Right atrium auricular region (tissue), 2 donors: ENCODE data around the gene KIAA2012. TPM values are rescaled to one million over a fixed set of nuclear protein-coding genes. Genes with fewer than 3 reads are reported as not detected.
"Not testable (repeated sequence)": the region's sequence is repeated elsewhere in the genome, so short reads cannot be mapped to it uniquely, and the experiment has no call there.

ENCODE experiments used
- DNase-seq: peaks from one replicate; pipeline ENCODE4 v3.0.0-alpha.2; 2019; ENCODE audit warnings: low spot score
- H3K27ac ChIP-seq, 2 donors: fragments of 200-600 bp; sonication (generic); 1 replicate in 1 of 2; 2 replicates in 1 of 2; pipeline ENCODE4 v1.5.1; 2016 to 2019
- H3K27me3 ChIP-seq, 2 donors: fragments of 200-600 bp; sonication (generic); one replicate each; pipeline versions ENCODE4 v1.5.1 to v1.6.0; 2017 to 2019
- H3K36me3 ChIP-seq: fragments of 200-600 bp; sonication (generic); one replicate; pipeline ENCODE4 v1.5.1; 2016
- H3K4me1 ChIP-seq, 2 donors: fragments of 200-600 bp; sonication (generic); one replicate each; pipeline versions ENCODE4 v1.5.1 to v1.6.0; 2017 to 2019
- H3K4me3 ChIP-seq, 2 donors: fragments of 200-600 bp; sonication (generic); 1 replicate in 1 of 2; 2 replicates in 1 of 2; pipeline ENCODE4 v1.5.1; 2017 to 2019; ENCODE audit warnings: mild to moderate bottlenecking in 1 of 2, moderate library complexity in 1 of 2
- H3K9me3 ChIP-seq, 2 donors: fragments of 200-600 bp; sonication (generic); one replicate each; pipeline ENCODE4 v1.5.1; 2019
- total RNA-seq, 2 donors: library from RNA; depleted of rRNA; stranded (reverse); fragments of >200 nt; gene quantifications; one replicate each; pipeline ENCODE4 v1.1.0, GENCODE V29; 2016
- TF ChIP-seq, protein P1 (sequence below), 2 donors: fragments of 200-600 bp; sonication (generic); IDR thresholded peaks; one replicate each; pipeline ENCODE4 v1.5.1; 2019; ENCODE audit warnings: antibody characterized with exemption in 2 of 2

The KIAA2012 gene
- total RNA-seq, 2 donors from 2014 or later = not detected

GRCh38 chr2:202127687-202128331, 54.8 kb downstream of the KIAA2012 start:
- Histone ChIP-seq H3K9me3 (no peaks in the 10 kb centered on the region), H3K4me1 (no peaks in the 10 kb centered on the region), H3K27me3 (no peaks in the 10 kb centered on the region), H3K4me3 (no peak overlapping the region), H3K27ac (no peak overlapping the region), H3K36me3 (no peaks in the 10 kb centered on the region)
- DNase-seq = no peak
- TF ChIP-seq, protein P1, sequence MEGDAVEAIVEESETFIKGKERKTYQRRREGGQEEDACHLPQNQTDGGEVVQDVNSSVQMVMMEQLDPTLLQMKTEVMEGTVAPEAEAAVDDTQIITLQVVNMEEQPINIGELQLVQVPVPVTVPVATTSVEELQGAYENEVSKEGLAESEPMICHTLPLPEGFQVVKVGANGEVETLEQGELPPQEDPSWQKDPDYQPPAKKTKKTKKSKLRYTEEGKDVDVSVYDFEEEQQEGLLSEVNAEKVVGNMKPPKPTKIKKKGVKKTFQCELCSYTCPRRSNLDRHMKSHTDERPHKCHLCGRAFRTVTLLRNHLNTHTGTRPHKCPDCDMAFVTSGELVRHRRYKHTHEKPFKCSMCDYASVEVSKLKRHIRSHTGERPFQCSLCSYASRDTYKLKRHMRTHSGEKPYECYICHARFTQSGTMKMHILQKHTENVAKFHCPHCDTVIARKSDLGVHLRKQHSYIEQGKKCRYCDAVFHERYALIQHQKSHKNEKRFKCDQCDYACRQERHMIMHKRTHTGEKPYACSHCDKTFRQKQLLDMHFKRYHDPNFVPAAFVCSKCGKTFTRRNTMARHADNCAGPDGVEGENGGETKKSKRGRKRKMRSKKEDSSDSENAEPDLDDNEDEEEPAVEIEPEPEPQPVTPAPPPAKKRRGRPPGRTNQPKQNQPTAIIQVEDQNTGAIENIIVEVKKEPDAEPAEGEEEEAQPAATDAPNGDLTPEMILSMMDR (IDR thresholded peaks at IDR 0.05) = no peak

DNA sequence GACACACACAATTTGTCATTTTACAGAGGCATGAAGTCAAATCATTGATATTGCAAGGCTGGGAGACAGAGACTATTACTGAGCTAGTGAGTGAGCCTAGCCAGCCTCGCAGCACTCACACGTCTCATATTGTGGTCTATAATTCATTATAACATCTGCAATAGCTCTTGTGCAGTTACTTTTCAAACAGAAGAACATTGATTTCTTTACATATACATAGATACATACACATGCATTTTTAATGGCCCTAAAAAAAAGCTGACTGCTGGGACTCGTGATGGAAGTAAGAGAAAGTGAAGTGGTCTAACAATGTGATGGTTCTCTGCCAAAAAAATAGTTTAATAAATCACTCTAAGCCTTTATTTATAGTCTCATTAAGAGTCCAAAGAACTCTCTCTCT, 56.8 kb downstream of the KIAA2012 start:
- Histone ChIP-seq H3K36me3 (no peaks in the 10 kb centered on the region), H3K27me3 (no peaks in the 10 kb centered on the region), H3K4me3 (no peak overlapping the region), H3K4me1 (no peaks in the 10 kb centered on the region), H3K27ac (no peak overlapping the region), H3K9me3 (no peaks in the 10 kb centered on the region)
- DNase-seq = no peak
- TF ChIP-seq, protein P1 (IDR thresholded peaks at IDR 0.05) = no peak

DNA sequence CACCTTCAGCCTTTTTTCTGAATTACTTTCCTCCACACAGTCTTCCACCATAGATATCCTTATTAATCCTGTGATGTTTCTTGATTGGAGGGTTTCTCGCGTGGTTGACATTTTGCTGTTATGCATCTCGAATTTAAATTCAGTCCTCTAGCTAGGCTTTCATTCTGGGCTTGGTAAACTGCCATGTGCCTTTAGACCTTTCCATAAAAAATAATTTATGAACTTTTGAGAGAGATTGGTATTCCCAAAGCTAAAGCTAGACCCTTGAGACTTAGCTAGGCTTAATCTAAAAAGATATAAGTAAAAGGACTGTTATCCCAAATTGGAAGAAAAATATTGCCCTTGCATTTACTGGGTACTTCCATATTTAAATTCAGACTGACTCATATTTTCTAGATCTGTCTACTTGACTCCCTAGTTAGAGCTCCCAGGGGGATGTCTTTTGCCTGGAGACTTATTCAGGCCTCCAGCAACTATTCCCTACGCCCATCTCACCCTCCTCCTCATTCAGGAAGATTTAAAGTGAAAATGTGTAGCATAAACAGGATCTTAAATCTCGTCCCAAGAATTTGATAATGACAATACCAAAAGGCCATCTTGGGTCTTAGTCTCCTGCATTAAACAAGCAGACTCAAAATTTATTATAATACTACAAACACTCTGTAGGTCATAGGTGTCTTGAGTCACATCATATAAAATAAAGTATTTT, 60.3 kb downstream of the KIAA2012 start:
- Histone ChIP-seq H3K27ac (no peak overlapping the region), H3K4me3 (no peak overlapping the region), H3K9me3 (no peaks in the 10 kb centered on the region), H3K27me3 (no peaks in the 10 kb centered on the region), H3K36me3 (no peaks in the 10 kb centered on the region), H3K4me1 (peaks cover 0 to 4% of the 10 kb centered on the region in 2 donors)
- TF ChIP-seq, protein P1 (IDR thresholded peaks at IDR 0.05) = no peak
- DNase-seq = no peak

DNA sequence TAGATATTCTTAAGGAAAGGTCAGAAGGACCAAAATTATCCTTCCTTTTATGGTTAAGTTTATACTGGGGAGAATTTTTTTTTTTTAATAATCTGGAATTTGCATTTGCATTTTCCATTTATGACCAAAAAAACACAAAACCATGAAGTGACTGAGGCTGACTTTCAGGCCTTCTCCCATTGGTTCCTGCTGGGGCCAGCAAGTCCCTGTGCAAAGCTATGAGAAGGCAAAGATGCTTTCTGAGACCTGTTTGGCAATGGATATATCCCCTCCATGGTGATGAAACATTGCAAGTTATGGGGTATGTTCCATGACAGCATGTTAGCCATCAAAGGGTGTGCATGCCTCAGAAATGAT, 60.8 kb downstream of the KIAA2012 start:
- Histone ChIP-seq H3K27ac (no peak overlapping the region), H3K36me3 (no peaks in the 10 kb centered on the region), H3K27me3 (no peaks in the 10 kb centered on the region), H3K4me1 (peaks cover 0 to 4% of the 10 kb centered on the region in 2 donors), H3K9me3 (no peaks in the 10 kb centered on the region), H3K4me3 (no peak overlapping the region)
- TF ChIP-seq, protein P1 (IDR thresholded peaks at IDR 0.05) = no peak
- no peak for DNase-seq

- no peaks in the 10 kb centered on the region for H3K27me3 ChIP-seq
- peak; percentile 86 for DNase-seq
- TF ChIP-seq, protein P1 (IDR thresholded peaks at IDR 0.05) = no peak
- no peak overlapping the region for H3K4me3 ChIP-seq
- no peaks in the 10 kb centered on the region for H3K9me3 ChIP-seq
- H3K36me3 ChIP-seq = no peaks in the 10 kb centered on the region
- H3K4me1 ChIP-seq = peaks cover 0 to 4% of the 10 kb centered on the region in 2 donors
- no peak overlapping the region for H3K27ac ChIP-seq
Measured at GRCh38 chr2:202135091-202135874, 62.2 kb downstream of the KIAA2012 start.

GRCh38 chr2:202136039-202136438, 63.0 kb downstream of the KIAA2012 start:
- H3K4me3 ChIP-seq, DNase-seq, H3K36me3 ChIP-seq, H3K9me3 ChIP-seq, H3K27me3 ChIP-seq, H3K27ac ChIP-seq, H3K4me1 ChIP-seq: not testable (repeated sequence)
